Mesothelial cell of epicardium (in vitro differentiated cells): ENCODE measurements around the gene GOLT1B. TPM values are rescaled to one million over a fixed set of nuclear protein-coding genes. Genes with fewer than 3 reads are reported as not detected.

Source experiments
- DNase-seq, 2 experiments: peaks; one replicate each; pipeline ENCODE4 v3.0.0; 2021; ENCODE audit warnings: low spot score in 2 of 2; ENCODE audit not compliant: unreplicated experiment in 2 of 2
- H3K27ac Mint-ChIP-seq: 2 replicates; pipeline ENCODE4 v1.8.0; 2021; ENCODE audit warnings: mixed read lengths
- H3K27me3 Mint-ChIP-seq: 2 replicates; pipeline ENCODE4 v1.8.0; 2021; ENCODE audit warnings: low read depth, mixed read lengths
- H3K36me3 Mint-ChIP-seq: 2 replicates; pipeline ENCODE4 v1.8.0; 2021; ENCODE audit warnings: mixed read lengths
- H3K4me1 Mint-ChIP-seq: 2 replicates; pipeline ENCODE4 v1.8.0; 2021; ENCODE audit warnings: mixed read lengths
- H3K4me3 Mint-ChIP-seq: 2 replicates; pipeline ENCODE4 v1.8.0; 2021; ENCODE audit warnings: mild to moderate bottlenecking, moderate library complexity, mixed read lengths
- H3K9me3 Mint-ChIP-seq: 2 replicates; pipeline ENCODE4 v1.8.0; 2021; ENCODE audit warnings: mixed read lengths
- CTCF ChIP-seq: fragments of 200-600 bp; sonication (generic); IDR thresholded peaks from one replicate; pipeline ENCODE4 v1.5.0; 2021; ENCODE audit warnings: antibody characterized with exemption; ENCODE audit not compliant: unreplicated experiment
- total RNA-seq: library from RNA; stranded (reverse); gene quantifications from 3 replicates; pipeline ENCODE4 v1.2.1, GENCODE V29; 2021

Gene GOLT1B
- total RNA-seq, 1 donor from 2014 or later: 29.2 TPM

GRCh38 chr12:21505888-21506287, 4.3 kb downstream of the GOLT1B start:
- no peaks in the 10 kb centered on the region for H3K9me3 Mint-ChIP-seq

GRCh38 chr12:21507849-21508248, 6.3 kb downstream of the GOLT1B start:
- Mint-ChIP-seq H3K9me3 (no peaks in the 10 kb centered on the region), H3K4me3 (no peak overlapping the region), H3K27me3 (no peaks in the 10 kb centered on the region), H3K4me1 (peaks cover 11% of the 10 kb centered on the region), H3K27ac (no peak overlapping the region), H3K36me3 (peaks cover 3% of the 10 kb centered on the region)
- DNase-seq: no peak
- no peak for TF ChIP-seq CTCF

More at GRCh38 chr12:21505888-21506287, 4.3 kb downstream of the GOLT1B start:
- Mint-ChIP-seq H3K27ac (no peak overlapping the region), H3K4me1 (peaks cover 17% of the 10 kb centered on the region), H3K27me3 (no peaks in the 10 kb centered on the region), H3K36me3 (peaks cover 3% of the 10 kb centered on the region), H3K4me3 (no peak overlapping the region)
- DNase-seq: no peak
- no peak for TF ChIP-seq CTCF

- Mint-ChIP-seq H3K4me3 (no peak overlapping the region), H3K36me3 (peaks cover 7% of the 10 kb centered on the region), H3K9me3 (no peaks in the 10 kb centered on the region), H3K27me3 (no peaks in the 10 kb centered on the region), H3K27ac (no peak overlapping the region), H3K4me1 (no peaks in the 10 kb centered on the region)
- no peak for TF ChIP-seq CTCF
- no peak for DNase-seq
Measured at GRCh38 chr12:21509768-21510167, 8.2 kb downstream of the GOLT1B start.

- no peak overlapping the region for H3K4me3 Mint-ChIP-seq
Measured at GRCh38 chr12:21516281-21516680, 14.7 kb downstream of the GOLT1B start.

GRCh38 chr12:21518451-21518850, 16.9 kb downstream of the GOLT1B start:
- Mint-ChIP-seq H3K9me3 (peaks cover under 1% of the 10 kb centered on the region), H3K27ac (no peak overlapping the region), H3K36me3 (peaks cover 4% of the 10 kb centered on the region)

More at GRCh38 chr12:21516281-21516680, 14.7 kb downstream of the GOLT1B start:
- Mint-ChIP-seq H3K4me1 (no peaks in the 10 kb centered on the region), H3K9me3 (no peaks in the 10 kb centered on the region), H3K27me3 (no peaks in the 10 kb centered on the region), H3K27ac (no peak overlapping the region), H3K36me3 (peaks cover 4% of the 10 kb centered on the region)
- DNase-seq: no peak
- TF ChIP-seq CTCF: no peak

More at GRCh38 chr12:21518451-21518850, 16.9 kb downstream of the GOLT1B start:
- Mint-ChIP-seq H3K4me1 (no peaks in the 10 kb centered on the region), H3K27me3 (peaks cover 2% of the 10 kb centered on the region), H3K4me3 (no peak overlapping the region)
- no peak for DNase-seq
- no peak for TF ChIP-seq CTCF
